SU-DHL-6 (cell line): Measurements from ENCODE around the gene MUC5AC.

Experiments used
- H2AFZ ChIP-seq: fragments of 200-600 bp; sonication (generic); 2 replicates; pipeline ENCODE4 v1.6.1; 2014; ENCODE audit warnings: low read depth, mild to moderate bottlenecking, moderate library complexity, mixed read lengths, antibody characterized with exemption, low read length; ENCODE audit not compliant: severe bottlenecking
- H3F3A ChIP-seq: fragments of 200-600 bp; shearing (Covaris generic); 2 replicates; pipeline ENCODE4 v1.6.0; 2016; ENCODE audit warnings: antibody characterized with exemption, mild to moderate bottlenecking; ENCODE audit not compliant: insufficient read depth
- H3K27ac ChIP-seq: fragments of 200-600 bp; sonication (generic); 2 replicates; pipeline ENCODE4 v1.5.1; 2016; ENCODE audit warnings: low read depth, mild to moderate bottlenecking, low read length, moderate library complexity, mixed read lengths
- H3K27me3 ChIP-seq: fragments of 200-600 bp; sonication (generic), shearing (Covaris generic); 2 replicates; pipeline ENCODE4 v1.6.0; 2014; ENCODE audit warnings: mild to moderate bottlenecking, low read length
- H3K36me3 ChIP-seq: fragments of 200-600 bp; sonication (generic); 2 replicates; pipeline ENCODE4 v1.6.1; 2014; ENCODE audit warnings: mild to moderate bottlenecking, low read length, mixed read lengths
- H3K4me2 ChIP-seq: fragments of 300-600, 200-600 bp; shearing (Covaris generic), sonication (generic); 2 replicates; pipeline ENCODE4 v1.6.0; 2014; ENCODE audit warnings: low read length, low read depth, mild to moderate bottlenecking; ENCODE audit not compliant: poor library complexity, severe bottlenecking
- H3K4me3 ChIP-seq: fragments of 200-600 bp; sonication (generic); 2 replicates; pipeline ENCODE4 v1.5.1; 2014; ENCODE audit warnings: antibody characterized with exemption, low read length, mild to moderate bottlenecking, mixed read lengths; ENCODE audit not compliant: insufficient read depth, poor library complexity, severe bottlenecking
- H3K79me2 ChIP-seq: fragments of 200-600 bp; sonication (generic); 2 replicates; pipeline ENCODE4 v1.6.1; 2014; ENCODE audit warnings: mild to moderate bottlenecking, low read length, moderate library complexity; ENCODE audit not compliant: insufficient read depth
- H3K9ac ChIP-seq: fragments of 200-600 bp; sonication (generic); 2 replicates; pipeline ENCODE4 v1.7.0; 2014; ENCODE audit warnings: mild to moderate bottlenecking, low read length
- H3K9me2 ChIP-seq: fragments of 200-600 bp; sonication (generic); replicated peaks from 2 replicates; pipeline ENCODE4 v1.6.1; 2014; ENCODE audit warnings: low read length; ENCODE audit not compliant: insufficient read depth
- H3K9me3 ChIP-seq: fragments of 200-600 bp; sonication (generic); 2 replicates; pipeline ENCODE4 v1.6.1; 2014; ENCODE audit warnings: low read length, mixed read lengths; ENCODE audit not compliant: insufficient read depth
- H4K20me1 ChIP-seq: fragments of 200-600 bp; sonication (generic); 2 replicates; pipeline ENCODE4 v1.6.1; 2014; ENCODE audit warnings: low read depth, mild to moderate bottlenecking, antibody characterized with exemption, low read length, moderate library complexity, mixed read lengths
- CTCF ChIP-seq: fragments of 200-600 bp; sonication (generic); IDR thresholded peaks from one replicate; pipeline ENCODE4 v1.5.1; 2017; ENCODE audit warnings: antibody characterized with exemption, mild to moderate bottlenecking, low read length, moderate library complexity; ENCODE audit not compliant: insufficient read depth, poor library complexity, severe bottlenecking
- EZH2phosphoT487 ChIP-seq: fragments of 200-600 bp; sonication (generic), shearing (Covaris generic); conservative IDR thresholded peaks from 2 replicates; pipeline ENCODE4 v1.6.1; 2018; ENCODE audit warnings: mild to moderate bottlenecking, antibody characterized with exemption, low read length, moderate library complexity, mixed read lengths

Gene MUC5AC

DNA sequence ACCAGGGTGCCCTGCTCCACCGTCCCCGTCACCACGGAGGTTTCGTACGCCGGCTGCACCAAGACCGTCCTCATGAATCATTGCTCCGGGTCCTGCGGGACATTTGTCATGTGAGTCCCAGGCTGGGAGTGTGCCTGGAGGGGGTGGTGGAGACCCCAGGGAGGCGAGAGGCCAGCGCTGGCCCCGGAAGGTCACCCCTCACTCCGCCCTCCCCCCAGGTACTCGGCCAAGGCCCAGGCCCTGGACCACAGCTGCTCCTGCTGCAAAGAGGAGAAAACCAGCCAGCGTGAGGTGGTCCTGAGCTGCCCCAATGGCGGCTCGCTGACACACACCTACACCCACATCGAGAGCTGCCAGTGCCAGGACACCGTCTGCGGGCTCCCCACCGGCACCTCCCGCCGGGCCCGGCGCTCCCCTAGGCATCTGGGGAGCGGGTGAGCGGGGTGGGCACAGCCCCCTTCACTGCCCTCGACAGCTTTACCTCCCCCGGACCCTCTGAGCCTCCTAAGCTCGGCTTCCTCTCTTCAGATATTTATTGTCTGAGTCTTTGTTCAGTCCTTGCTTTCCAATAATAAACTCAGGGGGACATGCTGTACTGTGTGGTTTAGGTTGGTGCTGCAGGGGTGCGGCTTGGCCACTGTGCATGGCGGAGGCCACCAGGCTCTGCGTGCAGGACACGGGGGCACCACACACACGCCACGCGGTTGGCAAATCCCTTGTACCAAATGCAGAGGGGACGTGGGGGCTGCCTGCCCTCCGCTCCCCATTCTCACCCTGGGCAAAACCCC, 47.6 kb upstream of the MUC5AC start:
- Histone ChIP-seq H3K4me2 (no peak overlapping the region), H3K79me2 (no peaks in the 10 kb centered on the region), H3K9me3 (no peaks in the 10 kb centered on the region), H2AFZ (no peak overlapping the region), H3K4me3 (no peak overlapping the region), H3K27ac (no peak overlapping the region), H3K27me3 (no peaks in the 10 kb centered on the region), H3K36me3 (no peaks in the 10 kb centered on the region), H3F3A (no peaks in the 10 kb centered on the region), H3K9ac (no peak overlapping the region), H3K9me2 (no peaks in the 10 kb centered on the region), H4K20me1 (no peaks in the 10 kb centered on the region)
- TF ChIP-seq CTCF = no peak
- no peak for TF ChIP-seq EZH2phosphoT487

GRCh38 chr11:1111545-1112212, 46.1 kb upstream of the MUC5AC start:
- H3K36me3 ChIP-seq = no peaks in the 10 kb centered on the region
- no peaks in the 10 kb centered on the region for H3K27me3 ChIP-seq
- no peaks in the 10 kb centered on the region for H3K79me2 ChIP-seq
- H3K9ac ChIP-seq = no peak overlapping the region
- no peak overlapping the region for H2AFZ ChIP-seq
- H3K4me2 ChIP-seq = no peak overlapping the region
- no peaks in the 10 kb centered on the region for H3K9me3 ChIP-seq
- H3K4me3 ChIP-seq = no peak overlapping the region
- no peak overlapping the region for H3K27ac ChIP-seq
- TF ChIP-seq EZH2phosphoT487 (no peak), CTCF (no peak)
- no peaks in the 10 kb centered on the region for H4K20me1 ChIP-seq
- H3K9me2 ChIP-seq = no peaks in the 10 kb centered on the region
- no peaks in the 10 kb centered on the region for H3F3A ChIP-seq

- no peak overlapping the region for H2AFZ ChIP-seq
- TF ChIP-seq CTCF (no peak), EZH2phosphoT487 (no peak)
- H3K9ac ChIP-seq = no peak overlapping the region
- no peaks in the 10 kb centered on the region for H3K79me2 ChIP-seq
- no peaks in the 10 kb centered on the region for H3K27me3 ChIP-seq
- no peak overlapping the region for H3K4me2 ChIP-seq
- no peak overlapping the region for H3K4me3 ChIP-seq
- no peaks in the 10 kb centered on the region for H3F3A ChIP-seq
- no peaks in the 10 kb centered on the region for H4K20me1 ChIP-seq
- H3K27ac ChIP-seq = no peak overlapping the region
- no peaks in the 10 kb centered on the region for H3K9me3 ChIP-seq
- H3K36me3 ChIP-seq = no peaks in the 10 kb centered on the region
- no peaks in the 10 kb centered on the region for H3K9me2 ChIP-seq
Observed at GRCh38 chr11:1112351-1113191, 45.2 kb upstream of the MUC5AC start.
